ENCODE results near the gene SRCAP.

Gene SRCAP

GRCh38 chr16:30762991-30763725 lies 64.2 kb downstream of the SRCAP start:
- no peaks in the 10 kb centered on the region for H3K27me3 ChIP-seq (replicated peaks; ENCODE audit: control insufficient read depth, insufficient read depth, low read length, poor library complexity, severe bottlenecking)
- peaks cover 19% of the 10 kb centered on the region for H3K4me1 ChIP-seq (ENCODE audit: control insufficient read depth, insufficient read depth, low read length, poor library complexity, severe bottlenecking)
- H3K27ac ChIP-seq (ENCODE audit: insufficient read depth, low read length, poor library complexity, severe bottlenecking), result peak overlapping the region; percentile 77
- peak overlapping the region; percentile 97 for H3K4me3 ChIP-seq (ENCODE audit: insufficient read depth, low read depth, low read length, poor library complexity, severe bottlenecking)
- H3K9me3 ChIP-seq (ENCODE audit: control insufficient read depth, low read length), result no peaks in the 10 kb centered on the region
- H3K36me3 ChIP-seq (ENCODE audit: control insufficient read depth, insufficient read depth, low read length), result peaks cover 48% of the 10 kb centered on the region
- DNase-seq, result no peak

DNA sequence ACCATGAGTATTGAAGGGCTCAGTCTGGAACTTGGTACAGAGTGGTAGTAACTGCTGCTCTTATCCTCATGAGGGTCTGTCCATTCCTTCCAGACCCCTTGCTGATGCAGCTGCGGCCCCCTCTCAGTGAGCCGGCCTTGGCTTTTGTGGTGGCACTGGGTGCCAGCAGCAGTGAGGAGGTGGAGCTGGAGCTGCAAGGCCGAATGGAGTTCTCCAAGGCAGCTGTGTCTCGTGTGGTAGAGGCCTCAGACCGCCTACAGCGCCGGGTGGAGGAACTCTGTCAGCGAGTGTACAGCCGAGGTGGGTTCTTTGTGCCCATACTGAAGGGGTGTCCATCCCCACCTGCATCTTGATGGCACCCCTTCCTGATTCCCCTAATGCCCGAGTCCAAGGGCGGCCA lies 65.1 kb downstream of the SRCAP start:
- H3K4me3 ChIP-seq (ENCODE audit: insufficient read depth, low read depth, low read length, poor library complexity, severe bottlenecking), result no peak overlapping the region
- no peak for DNase-seq
- no peak overlapping the region for H3K27ac ChIP-seq (ENCODE audit: insufficient read depth, low read length, poor library complexity, severe bottlenecking)

DNA sequence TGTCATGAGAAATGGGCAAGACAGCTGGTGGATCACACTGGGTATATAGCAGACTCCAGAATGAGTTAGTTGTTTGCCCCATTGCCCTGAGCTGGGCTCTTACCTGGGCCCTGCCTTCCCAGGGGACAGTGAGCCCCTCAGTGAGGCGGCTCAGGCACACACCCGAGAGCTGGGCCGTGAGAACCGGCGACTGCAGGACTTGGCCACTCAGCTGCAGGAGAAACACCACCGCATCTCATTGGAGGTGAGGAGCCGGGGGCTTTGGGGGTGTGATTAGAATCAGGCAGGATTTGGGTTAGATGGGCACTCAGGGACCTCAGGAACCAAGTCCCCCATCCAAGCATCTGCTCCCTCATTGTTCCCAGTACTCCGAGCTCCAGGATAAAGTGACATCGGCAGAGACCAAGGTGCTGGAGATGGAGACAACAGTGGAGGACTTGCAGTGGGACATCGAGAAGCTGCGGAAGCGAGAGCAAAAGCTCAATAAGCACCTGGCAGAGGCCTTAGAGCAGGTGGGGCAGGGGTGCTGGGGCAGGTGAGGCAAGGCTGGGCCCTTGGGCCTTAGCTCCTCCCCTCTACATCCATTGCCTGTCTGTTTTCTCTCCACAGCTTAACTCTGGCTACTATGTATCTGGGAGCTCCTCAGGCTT lies 66.0 kb downstream of the SRCAP start:
- no peak overlapping the region for H3K4me3 ChIP-seq (ENCODE audit: insufficient read depth, low read depth, low read length, poor library complexity, severe bottlenecking)
- peaks cover 19% of the 10 kb centered on the region for H3K4me1 ChIP-seq (ENCODE audit: control insufficient read depth, insufficient read depth, low read length, poor library complexity, severe bottlenecking)
- H3K27ac ChIP-seq (ENCODE audit: insufficient read depth, low read length, poor library complexity, severe bottlenecking), result no peak overlapping the region
- H3K27me3 ChIP-seq (replicated peaks; ENCODE audit: control insufficient read depth, insufficient read depth, low read length, poor library complexity, severe bottlenecking), result no peaks in the 10 kb centered on the region
- DNase-seq, result no peak
- H3K36me3 ChIP-seq (ENCODE audit: control insufficient read depth, insufficient read depth, low read length), result peaks cover 64% of the 10 kb centered on the region
- no peaks in the 10 kb centered on the region for H3K9me3 ChIP-seq (ENCODE audit: control insufficient read depth, low read length)

More for the DNA sequence above, 65.1 kb downstream of the SRCAP start:
- H3K4me1 ChIP-seq (ENCODE audit: control insufficient read depth, insufficient read depth, low read length, poor library complexity, severe bottlenecking), result peaks cover 19% of the 10 kb centered on the region
- peaks cover 57% of the 10 kb centered on the region for H3K36me3 ChIP-seq (ENCODE audit: control insufficient read depth, insufficient read depth, low read length)
- no peaks in the 10 kb centered on the region for H3K27me3 ChIP-seq (replicated peaks; ENCODE audit: control insufficient read depth, insufficient read depth, low read length, poor library complexity, severe bottlenecking)
- no peaks in the 10 kb centered on the region for H3K9me3 ChIP-seq (ENCODE audit: control insufficient read depth, low read length)

GRCh38 chr16:30766206-30766932 lies 67.4 kb downstream of the SRCAP start:
- Histone ChIP-seq H3K4me3 (ENCODE audit: insufficient read depth, low read depth, low read length, poor library complexity, severe bottlenecking) (no peak overlapping the region), H3K27me3 (replicated peaks; ENCODE audit: control insufficient read depth, insufficient read depth, low read length, poor library complexity, severe bottlenecking) (no peaks in the 10 kb centered on the region), H3K4me1 (ENCODE audit: control insufficient read depth, insufficient read depth, low read length, poor library complexity, severe bottlenecking) (peaks cover 12% of the 10 kb centered on the region), H3K27ac (ENCODE audit: insufficient read depth, low read length, poor library complexity, severe bottlenecking) (no peak overlapping the region), H3K36me3 (ENCODE audit: control insufficient read depth, insufficient read depth, low read length) (peaks cover 78% of the 10 kb centered on the region), H3K9me3 (ENCODE audit: control insufficient read depth, low read length) (no peaks in the 10 kb centered on the region)
- no peak for DNase-seq

GRCh38 chr16:30766933-30767284 lies 67.9 kb downstream of the SRCAP start:
- Histone ChIP-seq H3K4me3 (ENCODE audit: insufficient read depth, low read depth, low read length, poor library complexity, severe bottlenecking) (no peak overlapping the region), H3K4me1 (ENCODE audit: control insufficient read depth, insufficient read depth, low read length, poor library complexity, severe bottlenecking) (peaks cover 11% of the 10 kb centered on the region), H3K27ac (ENCODE audit: insufficient read depth, low read length, poor library complexity, severe bottlenecking) (no peak overlapping the region), H3K36me3 (ENCODE audit: control insufficient read depth, insufficient read depth, low read length) (peaks cover 83% of the 10 kb centered on the region), H3K9me3 (ENCODE audit: control insufficient read depth, low read length) (no peaks in the 10 kb centered on the region), H3K27me3 (replicated peaks; ENCODE audit: control insufficient read depth, insufficient read depth, low read length, poor library complexity, severe bottlenecking) (no peaks in the 10 kb centered on the region)
- no peak for DNase-seq

GRCh38 chr16:30767767-30768465 lies 68.9 kb downstream of the SRCAP start:
- H3K4me1 ChIP-seq (ENCODE audit: control insufficient read depth, insufficient read depth, low read length, poor library complexity, severe bottlenecking), result peaks cover 7% of the 10 kb centered on the region
- no peaks in the 10 kb centered on the region for H3K27me3 ChIP-seq (replicated peaks; ENCODE audit: control insufficient read depth, insufficient read depth, low read length, poor library complexity, severe bottlenecking)
- H3K9me3 ChIP-seq (ENCODE audit: control insufficient read depth, low read length), result no peaks in the 10 kb centered on the region
- H3K27ac ChIP-seq (ENCODE audit: insufficient read depth, low read length, poor library complexity, severe bottlenecking), result no peak overlapping the region
- peak in 1 of 3 donors; percentile 22 for DNase-seq
- no peak overlapping the region for H3K4me3 ChIP-seq (ENCODE audit: insufficient read depth, low read depth, low read length, poor library complexity, severe bottlenecking)
- H3K36me3 ChIP-seq (ENCODE audit: control insufficient read depth, insufficient read depth, low read length), result peaks cover 93% of the 10 kb centered on the region

DNA sequence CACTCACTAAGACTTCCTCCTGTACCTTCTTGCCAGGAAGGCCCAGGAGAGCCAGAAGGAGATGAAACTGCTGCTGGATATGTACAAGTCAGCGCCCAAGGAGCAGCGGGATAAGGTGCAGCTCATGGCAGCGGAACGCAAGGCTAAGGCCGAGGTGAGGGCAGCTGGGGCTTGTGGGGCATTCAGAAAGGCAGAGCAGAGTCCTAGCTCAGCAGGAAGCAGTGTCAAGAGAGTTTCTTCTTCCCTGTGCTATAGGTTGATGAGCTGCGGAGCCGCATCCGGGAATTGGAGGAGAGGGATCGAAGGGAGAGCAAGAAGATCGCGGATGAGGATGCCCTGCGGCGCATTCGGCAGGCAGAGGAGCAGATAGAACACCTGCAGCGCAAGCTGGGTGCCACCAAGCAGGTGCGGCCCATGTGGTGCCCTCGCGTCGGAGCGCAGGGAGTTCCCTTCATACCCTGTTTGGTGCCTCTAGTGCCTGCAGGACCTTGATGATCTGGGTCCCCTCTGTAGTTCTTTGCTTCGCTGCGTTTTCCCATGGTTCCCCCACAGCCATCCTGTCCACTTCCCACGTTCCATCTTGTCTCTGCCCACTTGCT lies 69.7 kb downstream of the SRCAP start:
- Histone ChIP-seq H3K27ac (ENCODE audit: insufficient read depth, low read length, poor library complexity, severe bottlenecking) (no peak overlapping the region), H3K4me3 (ENCODE audit: insufficient read depth, low read depth, low read length, poor library complexity, severe bottlenecking) (no peak overlapping the region), H3K27me3 (replicated peaks; ENCODE audit: control insufficient read depth, insufficient read depth, low read length, poor library complexity, severe bottlenecking) (no peaks in the 10 kb centered on the region), H3K36me3 (ENCODE audit: control insufficient read depth, insufficient read depth, low read length) (peaks cover 90% of the 10 kb centered on the region), H3K9me3 (ENCODE audit: control insufficient read depth, low read length) (no peaks in the 10 kb centered on the region), H3K4me1 (ENCODE audit: control insufficient read depth, insufficient read depth, low read length, poor library complexity, severe bottlenecking) (no peaks in the 10 kb centered on the region)
- DNase-seq, result no peak

DNA sequence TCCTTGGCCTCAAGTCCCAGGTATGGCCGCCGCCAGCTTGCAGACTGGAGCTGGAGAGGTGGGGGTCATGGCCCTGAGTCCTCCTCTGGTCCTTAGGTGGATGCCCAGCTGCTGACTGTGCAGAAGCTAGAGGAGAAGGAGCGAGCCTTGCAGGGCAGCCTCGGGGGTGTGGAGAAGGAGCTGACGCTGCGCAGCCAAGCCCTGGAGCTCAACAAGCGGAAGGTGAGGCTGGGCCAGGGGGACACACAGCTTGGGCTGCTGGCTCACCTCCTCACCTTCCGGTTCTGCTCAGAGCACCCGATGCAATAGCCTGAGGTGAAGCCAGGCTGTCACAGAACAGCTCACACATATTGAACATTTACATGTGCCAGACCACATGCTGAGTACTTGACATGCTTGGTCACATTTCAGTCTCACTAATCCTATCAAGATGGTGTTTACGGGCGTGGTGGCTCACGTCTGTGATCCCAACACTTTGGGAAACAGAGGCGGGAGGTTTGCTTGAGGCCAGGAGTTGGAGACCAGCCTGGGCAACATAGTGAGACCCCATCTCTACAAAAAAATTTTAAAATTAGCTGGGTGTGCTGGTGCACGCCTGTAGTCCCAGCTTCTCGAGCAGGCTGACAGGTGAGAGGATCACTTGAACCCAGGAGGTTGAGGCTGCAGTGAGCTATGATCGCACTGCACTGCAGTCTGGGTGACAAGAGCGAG lies 70.6 kb downstream of the SRCAP start:
- Histone ChIP-seq H3K4me3 (ENCODE audit: insufficient read depth, low read depth, low read length, poor library complexity, severe bottlenecking) (no peak overlapping the region), H3K4me1 (ENCODE audit: control insufficient read depth, insufficient read depth, low read length, poor library complexity, severe bottlenecking) (no peaks in the 10 kb centered on the region), H3K9me3 (ENCODE audit: control insufficient read depth, low read length) (no peaks in the 10 kb centered on the region), H3K27ac (ENCODE audit: insufficient read depth, low read length, poor library complexity, severe bottlenecking) (no peak overlapping the region), H3K27me3 (replicated peaks; ENCODE audit: control insufficient read depth, insufficient read depth, low read length, poor library complexity, severe bottlenecking) (no peaks in the 10 kb centered on the region), H3K36me3 (ENCODE audit: control insufficient read depth, insufficient read depth, low read length) (peaks cover 81% of the 10 kb centered on the region)
- no peak for DNase-seq

DNA sequence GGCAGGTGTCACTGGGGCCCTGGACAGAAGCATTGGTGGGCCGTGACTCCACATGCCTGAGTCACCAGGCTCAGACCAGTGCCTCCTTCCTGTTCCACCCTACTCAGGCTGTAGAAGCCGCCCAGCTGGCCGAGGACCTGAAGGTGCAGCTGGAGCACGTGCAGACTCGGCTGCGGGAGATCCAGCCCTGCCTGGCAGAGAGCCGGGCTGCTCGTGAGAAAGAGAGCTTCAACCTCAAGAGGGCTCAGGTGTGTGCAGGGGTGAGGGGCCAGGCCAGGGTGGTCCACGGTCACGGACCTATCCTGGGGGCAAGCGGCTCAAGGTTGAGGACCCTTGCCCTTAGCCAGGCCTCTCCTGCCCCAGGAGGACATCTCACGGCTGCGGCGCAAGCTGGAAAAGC lies 72.8 kb downstream of the SRCAP start:
- Histone ChIP-seq H3K36me3 (ENCODE audit: control insufficient read depth, insufficient read depth, low read length) (peaks cover 59% of the 10 kb centered on the region), H3K9me3 (ENCODE audit: control insufficient read depth, low read length) (no peaks in the 10 kb centered on the region), H3K27me3 (replicated peaks; ENCODE audit: control insufficient read depth, insufficient read depth, low read length, poor library complexity, severe bottlenecking) (no peaks in the 10 kb centered on the region), H3K27ac (ENCODE audit: insufficient read depth, low read length, poor library complexity, severe bottlenecking) (no peak overlapping the region), H3K4me1 (ENCODE audit: control insufficient read depth, insufficient read depth, low read length, poor library complexity, severe bottlenecking) (peaks cover 10% of the 10 kb centered on the region), H3K4me3 (ENCODE audit: insufficient read depth, low read depth, low read length, poor library complexity, severe bottlenecking) (no peak overlapping the region)
- DNase-seq, result no peak

Data from effector memory CD4-positive, alpha-beta T cell (primary cell).